Measurements from ENCODE around the gene HEBP2. TPM values are rescaled to one million over a fixed set of nuclear protein-coding genes. Genes with fewer than 3 reads are reported as not detected.

HEBP2 gene
- total RNA-seq, 1 experiment from 2014 or later: 58.9 TPM

- Histone ChIP-seq H3K79me2 (ENCODE audit: low read length) (no peaks in the 10 kb centered on the region), H3K4me2 (ENCODE audit: low read length) (no peak overlapping the region), H3K9me3 (ENCODE audit: low read length) (no peaks in the 10 kb centered on the region), H3K4me3 (ENCODE audit: low read length) (no peak overlapping the region), H2AFZ (ENCODE audit: low read length) (no peak overlapping the region), H3K27ac (ENCODE audit: low read length) (no peak overlapping the region), H3K27me3 (ENCODE audit: low read length) (no peaks in the 10 kb centered on the region), H3F3A (ENCODE audit: low read length, unreplicated experiment) (no peaks in the 10 kb centered on the region), H3K9ac (ENCODE audit: low read length) (no peak overlapping the region), H3K9me2 (replicated peaks; ENCODE audit: low read length) (no peaks in the 10 kb centered on the region), H3K36me3 (ENCODE audit: low read depth, low read length) (no peaks in the 10 kb centered on the region), H3K4me1 (ENCODE audit: insufficient read depth, low read length) (no peaks in the 10 kb centered on the region), H4K20me1 (ENCODE audit: low read length) (no peaks in the 10 kb centered on the region)
- TF ChIP-seq EZH2 (IDR thresholded peaks at IDR 0.05; ENCODE audit: low read length, unreplicated experiment) (no peak), EZH2phosphoT487 (IDR thresholded peaks at IDR 0.05; ENCODE audit: borderline replicate concordance, low read length) (no peak)
- TF ChIP-seq, protein P1, sequence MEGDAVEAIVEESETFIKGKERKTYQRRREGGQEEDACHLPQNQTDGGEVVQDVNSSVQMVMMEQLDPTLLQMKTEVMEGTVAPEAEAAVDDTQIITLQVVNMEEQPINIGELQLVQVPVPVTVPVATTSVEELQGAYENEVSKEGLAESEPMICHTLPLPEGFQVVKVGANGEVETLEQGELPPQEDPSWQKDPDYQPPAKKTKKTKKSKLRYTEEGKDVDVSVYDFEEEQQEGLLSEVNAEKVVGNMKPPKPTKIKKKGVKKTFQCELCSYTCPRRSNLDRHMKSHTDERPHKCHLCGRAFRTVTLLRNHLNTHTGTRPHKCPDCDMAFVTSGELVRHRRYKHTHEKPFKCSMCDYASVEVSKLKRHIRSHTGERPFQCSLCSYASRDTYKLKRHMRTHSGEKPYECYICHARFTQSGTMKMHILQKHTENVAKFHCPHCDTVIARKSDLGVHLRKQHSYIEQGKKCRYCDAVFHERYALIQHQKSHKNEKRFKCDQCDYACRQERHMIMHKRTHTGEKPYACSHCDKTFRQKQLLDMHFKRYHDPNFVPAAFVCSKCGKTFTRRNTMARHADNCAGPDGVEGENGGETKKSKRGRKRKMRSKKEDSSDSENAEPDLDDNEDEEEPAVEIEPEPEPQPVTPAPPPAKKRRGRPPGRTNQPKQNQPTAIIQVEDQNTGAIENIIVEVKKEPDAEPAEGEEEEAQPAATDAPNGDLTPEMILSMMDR (conservative IDR thresholded peaks at IDR 0.05; ENCODE audit: low read depth, low read length): no peak
- CTCF ChIA-PET: interaction anchor here (1.7 kb wide), 1 partner anchor 88 kb away, joined by 4 read pairs; no protein-coding TSS in a partner anchor
- ATAC-seq (no peak), DNase-seq (no peak)
- POLR2A ChIA-PET (ENCODE audit: unreplicated experiment): no interaction called here
- no TSS peak for BruUV-seq (replicated peaks)
- intact Hi-C loops (cut with micrococcal nuclease): loop anchor here (1.0 to 5.0 kb wide), 5 partner anchors 38 to 338 kb away; no protein-coding TSS in a partner anchor
These were observed 25.7 kb downstream of the HEBP2 start for GRCh38 chr6:138429761-138430160.

- no peaks in the 10 kb centered on the region for H4K20me1 ChIP-seq (ENCODE audit: low read length)
- H3K9me3 ChIP-seq (ENCODE audit: low read length): no peaks in the 10 kb centered on the region
- no peaks in the 10 kb centered on the region for H3F3A ChIP-seq (ENCODE audit: low read length, unreplicated experiment)
- CTCF ChIA-PET: interaction anchor here (1.7 kb wide), 1 partner anchor 87 kb away, joined by 4 read pairs; no protein-coding TSS in a partner anchor
- H3K36me3 ChIP-seq (ENCODE audit: low read depth, low read length): no peaks in the 10 kb centered on the region
- intact Hi-C loops (cut with micrococcal nuclease): no loop called here
- H3K4me2 ChIP-seq (ENCODE audit: low read length): no peak overlapping the region
- BruUV-seq (replicated peaks): no TSS peak
- H3K4me1 ChIP-seq (ENCODE audit: insufficient read depth, low read length): no peaks in the 10 kb centered on the region
- H3K79me2 ChIP-seq (ENCODE audit: low read length): no peaks in the 10 kb centered on the region
- H3K4me3 ChIP-seq (ENCODE audit: low read length): no peak overlapping the region
- ATAC-seq (no peak), DNase-seq (no peak)
- no peak overlapping the region for H3K27ac ChIP-seq (ENCODE audit: low read length)
- TF ChIP-seq EZH2phosphoT487 (IDR thresholded peaks at IDR 0.05; ENCODE audit: borderline replicate concordance, low read length): no peak
- TF ChIP-seq, protein P1 (conservative IDR thresholded peaks at IDR 0.05; ENCODE audit: low read depth, low read length): no peak
- no peak for TF ChIP-seq EZH2 (IDR thresholded peaks at IDR 0.05; ENCODE audit: low read length, unreplicated experiment)
- no peaks in the 10 kb centered on the region for H3K27me3 ChIP-seq (ENCODE audit: low read length)
- no peaks in the 10 kb centered on the region for H3K9me2 ChIP-seq (replicated peaks; ENCODE audit: low read length)
- no peak overlapping the region for H2AFZ ChIP-seq (ENCODE audit: low read length)
- POLR2A ChIA-PET (ENCODE audit: unreplicated experiment): interaction anchor here (0.6 kb wide), 1 partner anchor 17 kb away, joined by 12 read pairs; no protein-coding TSS in a partner anchor
- no peak overlapping the region for H3K9ac ChIP-seq (ENCODE audit: low read length)
These were observed 26.5 kb downstream of the HEBP2 start for GRCh38 chr6:138430361-138431145.
